Renal pelvis (tissue), 12 donors: Measurements from ENCODE around the gene LRRC42. TPM values are rescaled to one million over a fixed set of nuclear protein-coding genes. Genes with fewer than 3 reads are reported as not detected.

Experiments used
- DNase-seq: peaks from one replicate; pipeline ENCODE4 v3.0.0-alpha.2; 2013
- long read RNA-seq, 16 experiments: transcript quantifications; one replicate each; lab custom pipeline, GENCODE V29; 2026
- polyA plus RNA-seq, 3 donors: library from polyadenylated mRNA; unstranded; fragments of 120-200 nt; gene quantifications; one replicate each; pipeline ENCODE4 v1.2.1, GENCODE V29; 2013; ENCODE audit not compliant: insufficient read length in 3 of 3

The LRRC42 gene, protein sequence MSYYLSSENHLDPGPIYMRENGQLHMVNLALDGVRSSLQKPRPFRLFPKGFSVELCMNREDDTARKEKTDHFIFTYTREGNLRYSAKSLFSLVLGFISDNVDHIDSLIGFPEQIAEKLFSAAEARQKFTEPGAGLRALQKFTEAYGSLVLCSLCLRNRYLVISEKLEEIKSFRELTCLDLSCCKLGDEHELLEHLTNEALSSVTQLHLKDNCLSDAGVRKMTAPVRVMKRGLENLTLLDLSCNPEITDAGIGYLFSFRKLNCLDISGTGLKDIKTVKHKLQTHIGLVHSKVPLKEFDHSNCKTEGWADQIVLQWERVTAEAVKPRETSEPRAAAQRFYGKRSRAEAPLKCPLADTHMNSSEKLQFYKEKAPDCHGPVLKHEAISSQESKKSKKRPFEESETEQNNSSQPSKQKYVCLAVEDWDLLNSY
- 10 to 100 TPM; 40.8 to 44.8 (median 42.4) TPM for polyA plus RNA-seq
- long read RNA-seq, donor 1, transcript LRRC42-201 (8 exons, 1,727 nt), result minor isoform, 5 of 24 reads
- long read RNA-seq, donor 1, transcript LRRC42-205 (3 exons, 611 nt), result major isoform, 13 of 24 reads
- long read RNA-seq, donor 1, partial matches to known transcripts, result 5 of 24 reads
- long read RNA-seq, donor 1, other reads (novel, unspliced or antisense), result 0 of 24 reads
- long read RNA-seq, donor 2, transcript LRRC42-201 (8 exons, 1,727 nt), result major isoform, 12 of 56 reads
- long read RNA-seq, donor 2, transcript LRRC42-203 (9 exons, 2,037 nt), result minor isoform, 10 of 56 reads
- long read RNA-seq, donor 2, transcript LRRC42-205 (3 exons, 611 nt), result minor isoform, 11 of 56 reads
- long read RNA-seq, donor 2, partial matches to known transcripts, result 23 of 56 reads
- long read RNA-seq, donor 2, other reads (novel, unspliced or antisense), result 0 of 56 reads
- long read RNA-seq, donor 3, transcript LRRC42-201 (8 exons, 1,727 nt), result major isoform, 10 of 28 reads
- long read RNA-seq, donor 3, transcript LRRC42-203 (9 exons, 2,037 nt), result minor isoform, 8 of 28 reads
- long read RNA-seq, donor 3, transcript LRRC42-205 (3 exons, 611 nt), result major isoform, 10 of 28 reads
- long read RNA-seq, donor 3, partial matches to known transcripts, result 0 of 28 reads
- long read RNA-seq, donor 3, other reads (novel, unspliced or antisense), result 0 of 28 reads
- long read RNA-seq, donor 4, transcript LRRC42-201 (8 exons, 1,727 nt), result major isoform, 18 of 48 reads
- long read RNA-seq, donor 4, transcript LRRC42-203 (9 exons, 2,037 nt), result minor isoform, 6 of 48 reads
- long read RNA-seq, donor 4, transcript LRRC42-205 (3 exons, 611 nt), result minor isoform, 14 of 48 reads
- long read RNA-seq, donor 4, partial matches to known transcripts, result 10 of 48 reads
- long read RNA-seq, donor 4, other reads (novel, unspliced or antisense), result 0 of 48 reads
- long read RNA-seq, donor 5, transcript LRRC42-203 (9 exons, 2,037 nt), result major isoform, 5 of 12 reads
- long read RNA-seq, donor 5, partial matches to known transcripts, result 0 of 12 reads
- long read RNA-seq, donor 5, other reads (novel, unspliced or antisense), result 0 of 12 reads
- long read RNA-seq, donor 6, transcript LRRC42-205 (3 exons, 611 nt), result major isoform, 6 of 23 reads
- long read RNA-seq, donor 6, partial matches to known transcripts, result 9 of 23 reads
- long read RNA-seq, donor 6, other reads (novel, unspliced or antisense), result 0 of 23 reads
- long read RNA-seq, donor 7, transcript LRRC42-201 (8 exons, 1,727 nt), result major isoform, 13 of 43 reads
- long read RNA-seq, donor 7, transcript LRRC42-205 (3 exons, 611 nt), result minor isoform, 12 of 43 reads
- long read RNA-seq, donor 7, transcript LRRC42-203 (9 exons, 2,037 nt), result minor isoform, 12 of 43 reads
- long read RNA-seq, donor 7, partial matches to known transcripts, result 6 of 43 reads
- long read RNA-seq, donor 7, other reads (novel, unspliced or antisense), result 0 of 43 reads
- long read RNA-seq, donor 8, transcript LRRC42-205 (3 exons, 611 nt), result major isoform, 5 of 8 reads
- long read RNA-seq, donor 8, partial matches to known transcripts, result 0 of 8 reads
- long read RNA-seq, donor 8, other reads (novel, unspliced or antisense), result 0 of 8 reads
- long read RNA-seq, donor 9, transcript LRRC42-205 (3 exons, 611 nt), result minor isoform, 7 of 31 reads
- long read RNA-seq, donor 9, transcript LRRC42-203 (9 exons, 2,037 nt), result minor isoform, 5 of 31 reads
- long read RNA-seq, donor 9, transcript LRRC42-201 (8 exons, 1,727 nt), result major isoform, 9 of 31 reads
- long read RNA-seq, donor 9, partial matches to known transcripts, result 10 of 31 reads
- long read RNA-seq, donor 9, other reads (novel, unspliced or antisense), result 0 of 31 reads
- long read RNA-seq, donor 10, transcript LRRC42-205 (3 exons, 611 nt), result major isoform, 8 of 37 reads
- long read RNA-seq, donor 10, transcript LRRC42-201 (8 exons, 1,727 nt), result minor isoform, 7 of 37 reads
- long read RNA-seq, donor 10, transcript LRRC42-203 (9 exons, 2,037 nt), result minor isoform, 7 of 37 reads
- long read RNA-seq, donor 10, partial matches to known transcripts, result 14 of 37 reads
- long read RNA-seq, donor 10, other reads (novel, unspliced or antisense), result 0 of 37 reads
- long read RNA-seq, donor 11, transcript LRRC42-203 (9 exons, 2,037 nt), result major isoform, 6 of 11 reads
- long read RNA-seq, donor 11, partial matches to known transcripts, result 0 of 11 reads
- long read RNA-seq, donor 11, other reads (novel, unspliced or antisense), result 0 of 11 reads
- long read RNA-seq, donor 12, transcript LRRC42-201 (8 exons, 1,727 nt), result minor isoform, 5 of 27 reads
- long read RNA-seq, donor 12, transcript LRRC42-203 (9 exons, 2,037 nt), result major isoform, 8 of 27 reads
- long read RNA-seq, donor 12, partial matches to known transcripts, result 12 of 27 reads
- long read RNA-seq, donor 12, other reads (novel, unspliced or antisense), result 0 of 27 reads
- long read RNA-seq, donor 13, transcript LRRC42-205 (3 exons, 611 nt), result major isoform, 6 of 11 reads
- long read RNA-seq, donor 13, partial matches to known transcripts, result 0 of 11 reads
- long read RNA-seq, donor 13, other reads (novel, unspliced or antisense), result 0 of 11 reads
- long read RNA-seq, donor 14, result 0 reads
- long read RNA-seq, donor 15, transcript LRRC42-201 (8 exons, 1,727 nt), result minor isoform, 7 of 29 reads
- long read RNA-seq, donor 15, transcript LRRC42-205 (3 exons, 611 nt), result minor isoform, 5 of 29 reads
- long read RNA-seq, donor 15, transcript LRRC42-203 (9 exons, 2,037 nt), result major isoform, 10 of 29 reads
- long read RNA-seq, donor 15, partial matches to known transcripts, result 7 of 29 reads
- long read RNA-seq, donor 15, other reads (novel, unspliced or antisense), result 0 of 29 reads
- long read RNA-seq, donor 16, transcript LRRC42-201 (8 exons, 1,727 nt), result major isoform, 13 of 45 reads
- long read RNA-seq, donor 16, transcript LRRC42-205 (3 exons, 611 nt), result minor isoform, 10 of 45 reads
- long read RNA-seq, donor 16, transcript LRRC42-203 (9 exons, 2,037 nt), result minor isoform, 9 of 45 reads
- long read RNA-seq, donor 16, partial matches to known transcripts, result 13 of 45 reads
- long read RNA-seq, donor 16, other reads (novel, unspliced or antisense), result 0 of 45 reads

DNA sequence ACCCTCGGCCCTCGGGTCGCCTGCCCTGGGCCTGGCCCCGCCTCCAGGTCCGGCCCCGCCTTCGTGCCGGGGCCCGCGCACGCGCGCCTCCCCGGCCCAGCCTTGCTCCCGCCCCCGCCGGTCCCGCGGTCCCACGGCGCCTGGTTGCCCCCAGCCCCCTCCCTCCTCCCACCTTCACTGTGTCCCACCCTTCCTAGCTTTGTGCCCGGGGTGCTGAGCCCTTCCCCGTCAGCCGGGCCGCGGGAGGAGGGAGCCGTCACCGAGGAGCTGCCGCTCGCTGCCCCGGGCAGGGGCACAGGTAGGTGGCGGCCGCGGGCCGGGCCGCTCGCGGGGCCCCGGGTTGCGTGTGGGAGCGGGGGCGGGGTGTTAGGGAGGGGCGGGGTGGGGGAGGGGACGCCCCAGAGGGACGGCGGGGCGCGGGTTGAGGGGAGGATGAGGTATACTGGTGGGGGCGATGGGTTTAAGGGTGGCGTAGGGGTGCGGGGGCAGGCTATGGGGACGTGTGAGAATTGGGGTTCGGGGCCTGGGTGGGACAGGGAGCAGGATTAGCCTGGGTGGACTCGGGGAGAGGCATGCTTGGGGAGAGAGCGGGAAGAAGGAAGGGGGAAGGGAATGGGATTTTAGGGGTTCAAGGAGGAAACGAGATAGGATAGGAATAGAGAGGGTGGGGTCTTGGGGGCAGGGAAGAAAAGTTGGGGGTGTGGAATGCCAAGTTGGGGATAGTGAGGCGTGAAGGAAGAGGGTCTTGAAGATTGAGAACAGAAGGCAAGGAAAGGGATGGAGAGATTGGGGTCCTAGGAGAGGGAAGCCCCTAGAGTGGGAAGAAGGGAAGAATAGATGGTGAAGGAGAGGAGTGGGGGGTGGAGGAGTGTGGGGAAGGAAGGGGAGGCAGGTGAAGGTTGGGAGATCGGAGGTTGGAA is at the start of gene LRRC42:
LRRC42 (plus strand) TSS at position 99 of the 920 bp plus-strand sequence. CDS start 5,650 bp downstream, outside the sequence.
- no peak for DNase-seq

DNA sequence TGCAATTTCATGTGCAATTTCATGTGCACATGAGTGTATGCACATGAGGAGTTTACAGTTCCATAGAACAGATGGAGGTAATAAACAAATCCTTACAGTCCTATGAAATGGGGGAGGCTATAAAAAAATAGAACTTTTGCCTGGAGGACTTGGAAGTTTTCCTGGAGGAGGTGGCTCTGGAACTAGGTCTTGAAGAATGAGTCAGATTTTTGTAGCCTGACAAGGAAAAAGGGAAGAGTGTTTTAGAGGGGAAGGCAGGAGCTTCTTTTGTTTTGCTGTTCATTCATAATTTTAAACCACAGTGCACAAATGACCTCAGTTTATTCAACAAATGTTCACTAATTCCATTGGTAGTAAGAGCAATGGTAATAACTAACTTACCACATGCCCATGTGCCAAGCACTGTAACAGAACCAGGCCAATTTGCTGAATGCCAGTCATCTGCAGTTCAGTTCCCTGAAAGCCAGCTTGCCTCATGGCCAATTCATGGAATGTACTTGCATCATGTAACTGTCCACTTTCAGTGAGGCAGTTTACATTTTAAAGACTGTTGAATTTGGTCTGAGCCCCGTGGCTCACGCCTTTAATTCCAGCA is 49.4 kb upstream of the LRRC42 start:
- no peak for DNase-seq

DNA sequence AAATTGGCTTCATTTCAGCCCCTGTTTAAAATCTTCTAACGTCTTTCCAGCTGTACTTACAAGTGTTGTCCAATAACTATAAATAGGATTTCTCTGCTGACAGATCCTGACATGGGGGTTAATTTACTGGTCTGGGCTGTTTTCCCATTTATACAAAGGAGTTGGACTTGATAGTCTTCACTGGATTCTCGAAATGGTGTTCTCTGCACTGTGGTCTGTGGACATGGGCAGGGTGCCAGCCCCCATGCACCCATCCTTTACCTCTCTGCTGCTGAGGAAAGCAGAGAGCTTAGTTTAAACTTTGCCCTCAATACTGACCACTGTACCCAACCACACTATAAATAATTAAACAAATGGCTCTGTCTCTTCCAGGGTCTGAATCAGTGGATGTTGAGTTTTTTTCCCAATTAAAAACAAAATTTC is 46.9 kb upstream of the LRRC42 start:
- peak; percentile 78 for DNase-seq

DNA sequence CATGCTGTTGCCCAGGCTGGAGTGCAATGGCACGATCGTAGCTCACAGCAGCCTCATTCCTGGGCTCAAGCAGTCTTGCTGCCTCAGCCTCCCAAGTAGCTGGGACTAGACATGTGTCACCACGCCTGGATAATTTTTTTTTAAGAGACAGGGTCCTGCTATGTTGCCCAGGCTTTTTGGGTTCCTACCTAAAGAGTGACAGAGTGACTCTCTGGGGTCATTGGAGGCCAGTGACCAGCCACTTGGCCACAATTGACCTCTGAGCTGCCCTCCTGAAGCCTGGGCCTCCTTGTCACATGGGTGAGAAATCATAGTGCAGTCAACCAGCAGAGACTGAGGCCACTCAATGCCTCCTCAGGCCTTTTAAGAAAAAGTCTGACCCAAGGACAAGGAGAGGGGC is 46.4 kb upstream of the LRRC42 start:
- no peak for DNase-seq

DNA sequence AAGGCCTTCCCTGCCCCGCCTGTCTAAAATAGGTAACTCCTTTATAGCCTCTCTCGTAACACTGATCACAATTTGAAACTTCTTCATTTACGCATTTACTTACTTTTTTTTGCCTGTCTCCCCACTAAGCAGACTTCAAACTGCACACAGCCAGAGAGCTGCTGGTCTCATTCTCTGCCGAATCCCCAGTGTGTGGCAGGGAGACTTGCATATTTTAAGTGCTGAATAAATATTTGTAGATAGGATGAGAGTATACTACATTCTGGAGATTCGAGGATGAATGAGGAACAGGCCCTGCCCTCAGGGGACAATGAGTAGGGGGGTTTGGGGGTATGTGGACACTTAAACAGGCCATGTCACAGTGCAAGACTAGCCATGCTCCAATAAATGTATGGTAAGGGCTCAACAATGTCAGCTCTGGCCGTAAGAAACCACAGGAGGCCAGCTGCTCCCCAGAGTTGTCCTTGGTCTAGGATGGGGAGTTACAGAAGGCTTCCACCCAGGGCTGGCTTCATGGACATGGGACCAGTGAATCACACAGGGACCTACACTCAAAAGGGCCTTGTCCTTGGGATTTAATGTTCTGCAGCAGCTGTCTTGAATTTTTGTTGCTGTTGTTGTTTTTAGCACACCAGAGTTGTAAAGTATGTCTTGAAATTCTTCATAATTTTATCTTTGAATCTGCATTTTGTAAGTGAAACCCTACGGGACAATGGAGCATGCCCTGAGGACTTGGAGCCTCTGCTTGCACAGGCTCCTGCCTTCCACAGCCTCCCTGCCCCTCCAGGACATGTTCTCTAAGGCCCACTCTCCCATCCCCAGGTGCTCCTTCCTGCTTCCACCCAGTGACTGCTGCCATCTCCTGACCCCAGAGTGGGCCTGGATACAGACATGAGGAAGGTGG is 43.7 kb upstream of the LRRC42 start:
- no peak for DNase-seq

DNA sequence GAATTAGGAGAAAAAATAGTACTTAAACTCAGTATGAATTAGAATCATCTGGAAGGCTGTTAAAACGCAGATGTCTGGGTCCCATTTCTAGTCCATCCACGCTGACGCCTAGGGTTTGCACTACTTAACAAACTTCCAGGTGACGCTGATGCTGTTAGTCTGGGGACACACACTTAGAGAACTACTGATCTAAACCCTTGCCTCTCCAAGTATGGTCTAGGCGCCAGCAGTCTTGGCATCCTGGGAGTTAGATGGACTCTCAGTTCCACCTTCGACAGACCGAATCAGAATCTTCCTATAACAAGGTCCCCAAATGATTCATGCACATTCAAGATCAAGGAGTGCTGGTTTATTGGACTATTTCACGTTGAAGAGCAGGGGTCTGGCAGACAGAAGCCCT is 40.6 kb upstream of the LRRC42 start:
- DNase-seq, result no peak

DNA sequence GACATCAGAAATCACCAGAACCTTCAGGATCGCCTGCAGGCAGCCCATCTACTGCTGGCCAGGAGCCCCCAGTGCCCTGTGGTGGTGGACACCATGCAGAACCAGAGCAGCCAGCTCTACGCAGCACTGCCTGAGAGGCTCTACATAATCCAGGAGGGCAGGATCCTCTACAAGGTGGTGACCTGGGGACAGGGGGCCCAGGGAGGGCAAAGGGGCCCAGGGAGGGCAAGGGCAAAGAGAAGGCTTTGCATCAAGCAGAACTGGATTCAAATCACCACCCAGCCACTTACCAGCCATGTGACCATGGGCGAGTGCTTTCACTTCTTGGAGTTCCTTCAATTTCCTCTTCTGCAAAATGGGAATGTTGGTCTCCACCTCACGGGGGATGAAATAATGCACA is 40.0 kb upstream of the LRRC42 start:
- no peak for DNase-seq

DNA sequence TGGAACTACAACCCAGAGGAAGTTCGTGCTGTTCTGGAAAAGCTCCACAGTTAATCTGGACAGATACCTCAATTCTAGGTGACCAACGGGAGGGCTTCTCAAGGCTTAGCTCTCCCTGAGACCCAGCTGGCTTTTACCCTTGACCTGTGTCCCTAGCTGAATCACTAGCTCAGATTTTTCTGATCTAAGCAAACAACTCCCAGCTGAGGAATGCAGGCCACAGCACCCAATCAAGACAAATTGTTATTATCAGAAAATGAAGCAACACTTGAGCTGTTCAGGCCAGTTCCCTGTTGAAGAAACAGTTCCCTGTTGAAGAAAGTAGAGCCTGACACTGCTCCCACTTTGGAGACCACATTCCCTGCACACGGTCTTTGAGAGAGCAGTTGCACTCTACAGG is 36.2 kb upstream of the LRRC42 start:
- no peak for DNase-seq

DNA sequence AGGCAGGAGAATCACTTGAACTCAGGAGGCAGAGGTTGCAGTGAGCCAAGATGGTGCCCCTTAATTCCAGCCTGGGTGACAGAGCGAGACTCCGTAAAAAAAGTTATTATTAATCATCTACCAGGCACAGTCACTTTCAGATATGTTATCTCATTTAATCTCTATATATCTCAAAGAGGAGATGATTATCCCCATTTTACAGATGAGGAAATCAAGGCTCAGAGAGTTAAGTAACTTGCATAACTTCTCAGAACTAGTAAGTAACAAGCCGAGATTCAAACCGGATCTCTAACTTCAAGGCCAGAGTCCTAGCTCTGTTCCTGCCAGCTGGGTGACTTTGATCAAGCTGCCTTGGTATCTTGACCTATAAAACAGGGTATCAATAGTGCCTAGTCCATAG is 34.7 kb upstream of the LRRC42 start:
- DNase-seq, result no peak

DNA sequence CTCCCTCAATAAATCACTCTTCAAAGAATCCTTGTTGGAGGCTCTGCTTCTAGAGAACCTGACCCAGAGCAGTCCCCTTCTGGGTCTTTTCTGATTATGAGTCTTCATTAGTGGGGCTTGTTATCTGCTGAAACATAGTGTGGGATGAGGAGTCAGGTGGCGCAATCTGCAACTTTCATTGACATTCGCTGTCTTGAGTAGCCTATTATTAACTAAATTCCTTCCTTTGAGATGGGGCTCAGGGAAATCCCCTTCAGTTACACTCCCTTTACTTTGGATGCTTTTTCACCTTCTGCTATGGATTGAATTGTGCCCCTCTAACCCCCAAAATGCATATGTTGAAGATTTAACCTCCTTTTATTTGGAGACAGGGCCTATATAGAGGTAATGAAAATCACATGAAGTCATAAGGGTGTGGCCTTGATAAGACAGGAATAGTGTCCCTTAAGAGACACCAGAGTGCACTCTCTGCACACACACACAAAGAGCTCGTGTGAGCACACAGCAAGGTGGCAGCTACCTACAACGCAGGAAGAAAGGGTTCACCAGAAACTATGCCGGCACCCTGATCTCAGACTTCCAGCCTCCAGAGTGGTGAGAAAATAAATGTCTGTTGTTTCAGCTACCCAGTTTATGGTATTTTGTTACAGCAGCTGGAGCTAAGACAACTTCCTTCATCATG is 32.7 kb upstream of the LRRC42 start:
- no peak for DNase-seq

DNA sequence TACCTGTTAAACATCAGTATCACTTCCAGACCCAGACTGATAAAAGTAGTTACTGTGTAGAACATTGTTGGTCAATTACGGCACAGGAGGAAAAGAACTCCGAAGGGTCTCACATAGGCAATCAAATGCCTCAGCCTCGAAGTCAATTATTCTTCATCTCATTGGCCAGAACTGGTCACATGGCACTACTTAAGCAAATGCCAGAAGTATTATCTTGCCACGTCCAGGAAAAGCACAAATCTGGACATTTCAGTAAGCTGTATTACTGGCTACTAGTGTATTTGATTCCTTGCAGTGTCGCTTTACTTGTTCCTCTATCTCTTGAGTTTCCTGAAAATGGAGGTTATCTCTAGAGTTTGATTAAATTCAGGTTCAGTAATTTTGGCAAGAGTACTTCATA is 27.8 kb upstream of the LRRC42 start:
- no peak for DNase-seq

DNA sequence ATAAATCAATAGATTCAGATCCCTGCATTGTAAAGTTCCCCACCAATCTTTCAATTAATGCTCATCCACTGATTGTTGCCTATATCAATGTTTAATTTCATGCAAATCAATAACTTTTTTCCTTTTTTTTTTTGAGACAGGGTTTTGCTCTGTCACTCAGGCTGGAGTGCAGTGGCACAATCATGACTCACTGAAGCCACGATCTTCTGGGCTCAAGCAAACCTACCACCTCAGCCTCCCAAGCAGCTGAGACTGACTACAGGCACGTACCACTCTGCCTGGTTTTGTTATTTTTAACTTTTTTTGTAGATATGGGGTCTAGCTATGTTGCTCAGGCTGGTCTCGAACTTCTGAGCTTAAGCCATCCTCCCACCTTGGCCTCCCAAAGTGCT is 26.5 kb upstream of the LRRC42 start:
- DNase-seq, result no peak

DNA sequence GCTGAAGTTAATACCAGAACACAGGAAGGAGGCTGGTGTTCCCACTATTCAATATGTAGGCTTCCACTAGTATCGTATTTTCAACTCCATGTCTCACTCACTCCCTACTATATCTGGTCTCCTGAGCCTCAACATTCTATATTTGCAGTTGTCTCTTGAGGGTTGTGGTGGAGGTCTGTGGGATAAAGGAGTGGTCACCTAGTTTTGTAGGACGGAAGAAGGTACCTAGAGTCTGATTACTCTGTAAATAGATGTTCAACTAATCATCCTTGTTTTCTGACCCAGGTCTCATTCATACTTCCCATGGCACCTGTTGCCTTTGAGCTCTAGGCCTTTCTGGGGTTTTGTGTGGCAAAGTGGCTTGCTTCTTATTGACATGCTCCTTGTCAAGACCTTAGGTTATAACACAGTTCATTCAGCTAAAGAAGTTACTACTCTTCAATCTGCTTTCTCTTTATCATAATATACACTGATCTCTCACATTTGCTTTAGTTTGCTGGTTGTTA is 18.7 kb upstream of the LRRC42 start:
- DNase-seq, result no peak
